NCI-H187 (cell line): ENCODE measurements around the gene RPUSD2.
"Not testable (repeated sequence)": the region's sequence is repeated elsewhere in the genome, so short reads cannot be mapped to it uniquely, and the experiment has no call there.

Experiments
- DNase-seq, 2 experiments: peaks; one replicate each; lab custom pipeline; 2025; lab: John Stamatoyannopoulos, UW

Gene RPUSD2

GRCh38 chr15:40565333-40566238, 3.5 kb upstream of the RPUSD2 start:
- no peak for DNase-seq

- DNase-seq = no peak
Measured at GRCh38 chr15:40567111-40567510, 2.0 kb upstream of the RPUSD2 start.

GRCh38 chr15:40575113-40575512, 6.0 kb downstream of the RPUSD2 start:
- DNase-seq = no peak

- not testable (repeated sequence) for DNase-seq
Measured at GRCh38 chr15:40576914-40577313, 7.8 kb downstream of the RPUSD2 start.

- no peak for DNase-seq
Measured at GRCh38 chr15:40578892-40579291, 9.8 kb downstream of the RPUSD2 start.

GRCh38 chr15:40581796-40582195, 12.7 kb downstream of the RPUSD2 start:
- DNase-seq = not testable (repeated sequence)

- no peak for DNase-seq
Measured at GRCh38 chr15:40582726-40583246, 13.7 kb downstream of the RPUSD2 start.

GRCh38 chr15:40584191-40584590, 15.1 kb downstream of the RPUSD2 start:
- no peak for DNase-seq

GRCh38 chr15:40590667-40591050, 21.6 kb downstream of the RPUSD2 start:
- DNase-seq = no peak

- DNase-seq = no peak
Measured at GRCh38 chr15:40591389-40591788, 22.3 kb downstream of the RPUSD2 start.

GRCh38 chr15:40593165-40593564, 24.1 kb downstream of the RPUSD2 start:
- no peak for DNase-seq

GRCh38 chr15:40593588-40594428, 24.7 kb downstream of the RPUSD2 start, which contains the start of gene KNL1:
Gene KNL1, plus strand, starts transcription at chr15:40594249. Its CDS starts 8,683 bp downstream, at chr15:40602932.
- peak; percentile 68 to 92 for DNase-seq

- peak in 1 of 2 experiments; percentile 28 for DNase-seq
Measured at GRCh38 chr15:40594429-40594836, 25.3 kb downstream of the RPUSD2 start.

- no peak for DNase-seq
Measured at GRCh38 chr15:40595219-40595618, 26.1 kb downstream of the RPUSD2 start.

- no peak for DNase-seq
Measured at GRCh38 chr15:40595773-40596172, 26.7 kb downstream of the RPUSD2 start.

GRCh38 chr15:40597024-40597423, 27.9 kb downstream of the RPUSD2 start:
- no peak for DNase-seq

- no peak for DNase-seq
Measured at GRCh38 chr15:40598126-40598525, 29.0 kb downstream of the RPUSD2 start.

- no peak for DNase-seq
Measured at GRCh38 chr15:40598672-40599071, 29.6 kb downstream of the RPUSD2 start.

- no peak for DNase-seq
Measured at GRCh38 chr15:40600956-40601355, 31.9 kb downstream of the RPUSD2 start.

GRCh38 chr15:40603935-40604334, 34.8 kb downstream of the RPUSD2 start:
- no peak for DNase-seq

- no peak for DNase-seq
Measured at GRCh38 chr15:40613080-40613479, 44.0 kb downstream of the RPUSD2 start.

GRCh38 chr15:40618023-40618422, 48.9 kb downstream of the RPUSD2 start:
- DNase-seq = no peak

- no peak for DNase-seq
Measured at GRCh38 chr15:40618906-40619305, 49.8 kb downstream of the RPUSD2 start.
